ENCODE data around the gene LAMTOR1.
A peak's percentile ranks its signal among the peaks of the same experiment; 100 is the strongest.

Gene LAMTOR1

GRCh38 chr11:72067266-72067665 lies 35.8 kb downstream of the LAMTOR1 start:
- no peak overlapping the region for H3K9ac ChIP-seq (ENCODE audit: low read depth, low read length)
- no peaks in the 10 kb centered on the region for H3K9me3 ChIP-seq (ENCODE audit: control insufficient read depth, insufficient read depth, low read length)
- no peak overlapping the region for H3K4me3 ChIP-seq (ENCODE audit: low read depth, low read length)
- H3K4me1 ChIP-seq (ENCODE audit: control insufficient read depth, insufficient read depth, low read length): peaks cover 3% of the 10 kb centered on the region
- H3K36me3 ChIP-seq (ENCODE audit: control insufficient read depth, insufficient read depth, low read length): peaks cover 26% of the 10 kb centered on the region
- H3K27me3 ChIP-seq (ENCODE audit: control insufficient read depth, insufficient read depth, low read length): no peaks in the 10 kb centered on the region
- H3K27ac ChIP-seq (ENCODE audit: low read depth, low read length): no peak overlapping the region

- Histone ChIP-seq H3K9ac (ENCODE audit: low read depth, low read length) (no peak overlapping the region), H3K27me3 (ENCODE audit: control insufficient read depth, insufficient read depth, low read length) (no peaks in the 10 kb centered on the region), H3K36me3 (ENCODE audit: control insufficient read depth, insufficient read depth, low read length) (peaks cover 26% of the 10 kb centered on the region), H3K27ac (ENCODE audit: low read depth, low read length) (no peak overlapping the region), H3K4me3 (ENCODE audit: low read depth, low read length) (no peak overlapping the region), H3K9me3 (ENCODE audit: control insufficient read depth, insufficient read depth, low read length) (no peaks in the 10 kb centered on the region), H3K4me1 (ENCODE audit: control insufficient read depth, insufficient read depth, low read length) (peaks cover 3% of the 10 kb centered on the region; the same call in 1 of the 2 replicates)
Measured at GRCh38 chr11:72066855-72067254, 36.2 kb downstream of the LAMTOR1 start.

- Histone ChIP-seq H3K4me1 (ENCODE audit: control insufficient read depth, insufficient read depth, low read length) (no peaks in the 10 kb centered on the region), H3K27ac (ENCODE audit: low read depth, low read length) (no peak overlapping the region), H3K36me3 (ENCODE audit: control insufficient read depth, insufficient read depth, low read length) (peaks cover 22% of the 10 kb centered on the region), H3K4me3 (ENCODE audit: low read depth, low read length) (no peak overlapping the region), H3K9me3 (ENCODE audit: control insufficient read depth, insufficient read depth, low read length) (no peaks in the 10 kb centered on the region), H3K9ac (ENCODE audit: low read depth, low read length) (no peak overlapping the region), H3K27me3 (ENCODE audit: control insufficient read depth, insufficient read depth, low read length) (no peaks in the 10 kb centered on the region)
Measured at GRCh38 chr11:72061739-72062396, 41.2 kb downstream of the LAMTOR1 start.

- no peaks in the 10 kb centered on the region for H3K9me3 ChIP-seq (ENCODE audit: control insufficient read depth, insufficient read depth, low read length)
- H3K27me3 ChIP-seq (ENCODE audit: control insufficient read depth, insufficient read depth, low read length): no peaks in the 10 kb centered on the region
- H3K36me3 ChIP-seq (ENCODE audit: control insufficient read depth, insufficient read depth, low read length): peaks cover 19% of the 10 kb centered on the region
- no peak overlapping the region for H3K4me3 ChIP-seq (ENCODE audit: low read depth, low read length)
- no peak overlapping the region for H3K9ac ChIP-seq (ENCODE audit: low read depth, low read length)
- peaks cover 3% of the 10 kb centered on the region; the same call in 1 of the 2 replicates for H3K4me1 ChIP-seq (ENCODE audit: control insufficient read depth, insufficient read depth, low read length)
- no peak overlapping the region for H3K27ac ChIP-seq (ENCODE audit: low read depth, low read length)
Measured at GRCh38 chr11:72058416-72059034, 44.6 kb downstream of the LAMTOR1 start.

GRCh38 chr11:72048766-72049460 lies 54.2 kb downstream of the LAMTOR1 start:
- Histone ChIP-seq H3K36me3 (ENCODE audit: control insufficient read depth, insufficient read depth, low read length) (peaks cover 10% of the 10 kb centered on the region; the same call in 1 of the 2 replicates), H3K4me3 (ENCODE audit: low read depth, low read length) (no peak overlapping the region), H3K9ac (ENCODE audit: low read depth, low read length) (no peak overlapping the region), H3K27ac (ENCODE audit: low read depth, low read length) (peak overlapping the region; percentile 82), H3K4me1 (ENCODE audit: control insufficient read depth, insufficient read depth, low read length) (peaks cover 3% of the 10 kb centered on the region; the same call in 1 of the 2 replicates), H3K9me3 (ENCODE audit: control insufficient read depth, insufficient read depth, low read length) (no peaks in the 10 kb centered on the region), H3K27me3 (ENCODE audit: control insufficient read depth, insufficient read depth, low read length) (no peaks in the 10 kb centered on the region)

All from HUES48 (cell line).